Thyroid gland (tissue), 4 donors: Measurements from ENCODE around the gene CPLX3. TPM values are rescaled to one million over a fixed set of nuclear protein-coding genes. Genes with fewer than 3 reads are reported as not detected.

Experiments
- DNase-seq, 2 donors: peaks; one replicate each; pipeline ENCODE4 v3.0.0-alpha.2; 2019
- H3K27ac ChIP-seq, 3 donors: fragments of 200-600 bp; sonication (generic); 1 replicate in 2 of 3; 2 replicates in 1 of 3; pipeline ENCODE4 v1.5.1; 2016 to 2019; ENCODE audit warnings: mild to moderate bottlenecking in 1 of 3, moderate library complexity in 1 of 3
- H3K27me3 ChIP-seq: fragments of 200-600 bp; sonication (generic); one replicate; pipeline ENCODE4 v1.5.1; 2019
- H3K36me3 ChIP-seq, 2 donors: fragments of 200-600 bp; sonication (generic); one replicate each; pipeline ENCODE4 v1.5.1; 2016 to 2019
- H3K4me1 ChIP-seq, 2 donors: fragments of 200-600 bp; sonication (generic); one replicate each; pipeline ENCODE4 v1.5.1; 2017 to 2019
- H3K4me3 ChIP-seq, 3 donors: fragments of 200-600 bp; sonication (generic); replicated peaks in 1 of 3; 1 replicate in 2 of 3; 2 replicates in 1 of 3; pipeline ENCODE4 v1.5.1; 2016; ENCODE audit warnings: mild to moderate bottlenecking in 1 of 3
- H3K9me3 ChIP-seq: fragments of 200-600 bp; sonication (generic); one replicate; pipeline ENCODE4 v1.5.1; 2017
- CTCF ChIP-seq, 6 experiments: fragments of 200-600 bp in 3 of 6; fragments of 450-650 bp in 3 of 6; sonication (generic) in 3 of 6; IDR thresholded peaks; one replicate each; pipeline ENCODE4 v1.5.1; 2016 to 2019; ENCODE audit warnings: antibody characterized with exemption in 6 of 6, mild to moderate bottlenecking in 2 of 6, inconsistent platforms in 1 of 6, moderate library complexity in 1 of 6
- POLR2A ChIP-seq, 2 donors: fragments of 450-650 bp; IDR thresholded peaks; one replicate each; pipeline ENCODE4 v1.6.1; 2017; ENCODE audit warnings: antibody characterized with exemption in 2 of 2, mild to moderate bottlenecking in 2 of 2, moderate library complexity in 1 of 2
- WGBS, 2 donors: methylation state at CpG; one replicate each; pipeline ENCODE4 v1.1.5; 2017; 5-methylcytosine and 5-hydroxymethylcytosine counted together
- intact Hi-C: fragments of 100-400 bp; cut with DNase I; formaldehyde crosslinking; loops from one replicate; pipeline ENCODE4 v1.15.1; 2023
- total RNA-seq, 4 donors: library from RNA; depleted of rRNA; stranded (reverse); fragments of >200 nt; gene quantifications; one replicate each; pipeline ENCODE4 v1.2.3, GENCODE V29; 2016

CPLX3 gene
- total RNA-seq, 4 donors from 2014 or later, result not detected

- H3K4me1 ChIP-seq, result peaks cover 15 to 22% of the 10 kb centered on the region in 2 donors
- intact Hi-C loops, result loop anchor here (5.0 kb wide), 1 partner anchor 50 kb away; the partner anchor contains the start of gene MPI
- 69 to 73% methylated on average over 14 of the region's 14 CpGs for WGBS, 2 donors
- H3K4me3 ChIP-seq, result peak overlapping the region in 1 of 3 donors; percentile 91
- no peaks in the 10 kb centered on the region for H3K27me3 ChIP-seq
- peaks cover 4 to 16% of the 10 kb centered on the region in 2 donors for H3K36me3 ChIP-seq
- no peaks in the 10 kb centered on the region for H3K9me3 ChIP-seq
- no peak for DNase-seq
- H3K27ac ChIP-seq, result peak overlapping the region in 2 of 3 donors; percentile 84 to 94
- TF ChIP-seq CTCF (IDR thresholded peaks at IDR 0.05), result no peak
- TF ChIP-seq POLR2A (IDR thresholded peaks at IDR 0.05), result no peak
Observed at GRCh38 chr15:74841891-74842373, 15.5 kb downstream of the CPLX3 start.

GRCh38 chr15:74842581-74843444 lies 16.4 kb downstream of the CPLX3 start, which contains the start of gene ULK3:
Gene ULK3 (minus strand): TSS chr15:74843156. CDS start chr15:74843105, 51 bp downstream.
- WGBS, 2 donors, result 0% methylated on average over 9 to 12 of the region's 84 CpGs
- Histone ChIP-seq H3K4me1 (peaks cover 23 to 30% of the 10 kb centered on the region in 2 donors), H3K36me3 (peaks cover 4 to 16% of the 10 kb centered on the region in 2 donors), H3K27me3 (no peaks in the 10 kb centered on the region), H3K9me3 (no peaks in the 10 kb centered on the region), H3K27ac (peak within 1 kb of the TSS; percentile 84 to 94 (median 88)), H3K4me3 (peak within 1 kb of the TSS; percentile 60 to 91 (median 61))
- peak in 5 of 6 experiments; percentile 28 to 94 (median 91) for TF ChIP-seq CTCF (IDR thresholded peaks at IDR 0.05)
- TF ChIP-seq POLR2A (IDR thresholded peaks at IDR 0.05), result peak; percentile 51 to 77
- intact Hi-C loops, result loop anchor here (5.0 kb wide), 1 partner anchor 49 kb away; the partner anchor contains the start of gene MPI
- peak; percentile 95 for DNase-seq

GRCh38 chr15:74843445-74843828 lies 17.0 kb downstream of the CPLX3 start:
- intact Hi-C loops, result loop anchor here (5.0 kb wide), 1 partner anchor 49 kb away; the partner anchor contains the start of gene MPI
- 35 to 47% methylated on average over 9 to 11 of the region's 18 CpGs for WGBS, 2 donors
- Histone ChIP-seq H3K27me3 (no peaks in the 10 kb centered on the region), H3K9me3 (no peaks in the 10 kb centered on the region), H3K4me3 (peak overlapping the region in 2 of 3 donors; percentile 7 to 91), H3K27ac (peak overlapping the region; percentile 76 to 94 (median 88)), H3K4me1 (peaks cover 29 to 36% of the 10 kb centered on the region in 2 donors), H3K36me3 (peaks cover 9 to 18% of the 10 kb centered on the region in 2 donors)
- TF ChIP-seq POLR2A (IDR thresholded peaks at IDR 0.05) (no peak), CTCF (IDR thresholded peaks at IDR 0.05) (peak in 2 of 6 experiments; percentile 2 to 4)
- no peak for DNase-seq

GRCh38 chr15:74843891-74844299 lies 17.5 kb downstream of the CPLX3 start:
- Histone ChIP-seq H3K4me1 (peaks cover 29 to 40% of the 10 kb centered on the region in 2 donors), H3K9me3 (no peaks in the 10 kb centered on the region), H3K4me3 (no peak overlapping the region), H3K27ac (peak overlapping the region in 2 of 3 donors; percentile 88 to 94), H3K27me3 (no peaks in the 10 kb centered on the region), H3K36me3 (peaks cover 10 to 19% of the 10 kb centered on the region in 2 donors)
- DNase-seq, result no peak
- intact Hi-C loops, result loop anchor here (5.0 kb wide), 1 partner anchor 48 kb away; the partner anchor contains the start of gene MPI
- 74 to 80% methylated on average over 11 of the region's 12 CpGs for WGBS, 2 donors
- no peak for TF ChIP-seq POLR2A (IDR thresholded peaks at IDR 0.05)
- no peak for TF ChIP-seq CTCF (IDR thresholded peaks at IDR 0.05)
